GM21619 (cell line): ENCODE data around the gene FAM186B.
"Not testable (repeated sequence)": the region's sequence is repeated elsewhere in the genome, so short reads cannot be mapped to it uniquely, and the experiment has no call there.

Source experiments
- ATAC-seq: cut with Tn5 transposase; IDR thresholded peaks from one replicate; pipeline ENCODE4 v1.9.1; 2021; ENCODE audit not compliant: unreplicated experiment

The FAM186B gene

GRCh38 chr12:49605539-49605938 is at the start of gene FAM186B:
Gene FAM186B (minus strand): TSS chr12:49605639. CDS start chr12:49605477, 162 bp downstream.
- ATAC-seq: not testable (repeated sequence)

DNA sequence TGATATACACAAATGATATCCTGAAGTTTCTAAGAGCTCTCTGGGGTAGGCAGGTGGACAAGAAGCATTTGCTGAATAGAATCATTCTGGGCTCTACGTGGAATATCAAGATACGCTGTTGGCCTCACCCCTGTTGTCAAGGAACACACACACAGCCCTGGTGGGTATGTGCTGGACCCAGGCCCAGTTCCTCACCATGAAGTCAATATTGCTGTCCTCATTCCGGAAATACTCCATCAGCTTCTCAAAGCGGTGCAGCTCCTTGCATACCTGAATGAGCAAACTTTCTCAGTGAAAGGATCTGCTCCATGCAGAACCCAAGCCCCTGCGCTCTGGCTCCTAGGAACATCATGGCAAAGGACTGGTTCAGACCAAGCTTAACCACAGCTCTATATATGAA is 49.3 kb upstream of the FAM186B start:
- ATAC-seq: no peak

DNA sequence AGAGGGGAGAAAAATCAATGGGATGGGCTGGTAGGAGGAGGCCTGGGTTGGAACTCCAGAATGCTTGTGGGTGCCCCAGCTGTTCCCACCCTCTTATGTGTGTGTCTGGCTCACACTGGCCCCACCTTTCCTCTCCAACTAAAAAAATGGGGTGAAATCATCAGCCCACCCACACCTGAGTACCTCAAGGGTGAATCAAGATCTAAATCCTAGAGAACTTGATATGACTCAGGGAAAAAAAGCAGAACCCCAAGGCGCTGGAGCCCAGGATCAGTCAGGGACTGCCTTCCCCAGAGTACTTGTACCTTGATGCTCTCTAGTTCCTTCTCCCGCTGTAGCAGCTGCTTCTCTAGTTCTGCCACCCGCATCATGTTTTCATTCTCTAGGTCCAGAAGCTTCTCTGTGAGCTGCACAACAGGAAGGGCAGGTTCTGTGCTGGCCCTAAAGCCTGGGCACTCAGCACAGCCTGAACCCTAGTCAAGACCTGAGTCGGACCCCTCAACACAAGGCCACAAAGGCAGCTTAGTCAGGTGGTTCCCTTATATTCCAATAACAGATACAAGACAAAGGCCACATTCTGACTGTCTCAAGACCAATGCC is 47.6 kb upstream of the FAM186B start:
- no peak for ATAC-seq

- no peak for ATAC-seq
Measured at GRCh38 chr12:49651855-49652254, 46.4 kb upstream of the FAM186B start.

GRCh38 chr12:49649892-49650291 is 44.5 kb upstream of the FAM186B start:
- ATAC-seq: no peak

GRCh38 chr12:49649445-49649844 is 44.0 kb upstream of the FAM186B start:
- no peak for ATAC-seq

- ATAC-seq: no peak
Measured at GRCh38 chr12:49648712-49649003, 43.2 kb upstream of the FAM186B start.

- ATAC-seq: no peak
Measured at GRCh38 chr12:49647827-49648711, 42.6 kb upstream of the FAM186B start.

DNA sequence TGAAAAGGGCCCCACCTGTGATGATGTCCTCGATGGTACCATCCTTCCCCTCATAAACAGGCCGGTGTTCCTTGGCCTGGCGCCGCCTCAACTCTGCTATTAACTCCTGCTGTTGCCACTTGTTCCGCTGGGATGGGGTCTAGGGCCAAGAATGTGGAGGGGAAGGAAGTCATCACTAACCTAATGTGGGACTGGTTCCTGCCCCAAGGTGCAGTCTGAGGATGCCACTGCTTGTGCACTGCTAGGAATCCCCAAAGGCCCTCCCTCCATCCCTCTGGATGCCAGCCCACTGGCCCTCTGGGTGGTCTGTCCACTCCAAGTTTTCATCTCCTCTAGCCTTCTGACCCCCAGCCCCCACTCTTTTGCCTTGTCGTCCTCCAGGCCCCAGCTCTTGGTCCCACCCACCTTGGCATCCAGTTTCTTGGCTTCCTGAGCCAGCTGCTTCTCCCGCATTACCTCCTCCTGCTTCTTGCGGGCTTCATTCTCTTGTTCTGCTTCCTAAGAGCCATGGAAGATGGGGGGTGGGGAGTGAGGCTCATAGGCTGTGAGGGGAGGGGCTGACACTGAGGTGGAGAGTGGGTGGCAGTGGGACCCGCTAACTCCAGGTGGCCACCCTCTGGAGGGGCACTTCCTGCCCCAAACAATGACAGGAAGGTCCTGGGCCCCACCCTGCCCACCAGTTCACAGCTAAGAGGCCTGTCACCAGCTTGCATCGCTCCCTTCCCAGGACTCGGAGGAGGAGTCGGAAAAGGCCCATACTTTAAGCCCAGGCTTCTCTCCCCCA is 41.6 kb upstream of the FAM186B start:
- no peak for ATAC-seq

DNA sequence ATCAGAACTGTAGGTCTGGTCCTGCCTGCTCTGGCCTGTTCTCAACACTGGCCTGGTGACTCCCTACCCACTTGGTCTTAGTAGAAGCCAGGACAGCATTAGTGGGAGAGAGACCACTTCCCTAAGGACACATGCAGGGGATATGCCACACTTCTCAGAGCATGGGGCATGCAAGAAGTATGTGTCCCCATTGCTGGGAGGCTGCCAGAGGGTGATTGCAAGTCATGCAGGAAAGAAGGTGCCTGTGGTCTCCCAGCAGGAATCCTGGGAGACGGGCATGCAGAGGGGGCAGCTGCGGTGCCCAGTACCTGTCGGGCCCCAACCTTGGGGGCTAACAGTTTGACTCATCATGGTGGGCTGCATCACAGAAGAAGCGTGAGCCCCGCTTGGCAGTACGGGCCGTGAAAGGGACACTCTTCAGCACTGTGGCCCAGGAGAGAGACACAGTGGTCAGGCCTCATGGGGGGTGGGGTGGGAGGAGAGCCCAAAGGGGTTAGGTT is 40.9 kb upstream of the FAM186B start:
- ATAC-seq: no peak

DNA sequence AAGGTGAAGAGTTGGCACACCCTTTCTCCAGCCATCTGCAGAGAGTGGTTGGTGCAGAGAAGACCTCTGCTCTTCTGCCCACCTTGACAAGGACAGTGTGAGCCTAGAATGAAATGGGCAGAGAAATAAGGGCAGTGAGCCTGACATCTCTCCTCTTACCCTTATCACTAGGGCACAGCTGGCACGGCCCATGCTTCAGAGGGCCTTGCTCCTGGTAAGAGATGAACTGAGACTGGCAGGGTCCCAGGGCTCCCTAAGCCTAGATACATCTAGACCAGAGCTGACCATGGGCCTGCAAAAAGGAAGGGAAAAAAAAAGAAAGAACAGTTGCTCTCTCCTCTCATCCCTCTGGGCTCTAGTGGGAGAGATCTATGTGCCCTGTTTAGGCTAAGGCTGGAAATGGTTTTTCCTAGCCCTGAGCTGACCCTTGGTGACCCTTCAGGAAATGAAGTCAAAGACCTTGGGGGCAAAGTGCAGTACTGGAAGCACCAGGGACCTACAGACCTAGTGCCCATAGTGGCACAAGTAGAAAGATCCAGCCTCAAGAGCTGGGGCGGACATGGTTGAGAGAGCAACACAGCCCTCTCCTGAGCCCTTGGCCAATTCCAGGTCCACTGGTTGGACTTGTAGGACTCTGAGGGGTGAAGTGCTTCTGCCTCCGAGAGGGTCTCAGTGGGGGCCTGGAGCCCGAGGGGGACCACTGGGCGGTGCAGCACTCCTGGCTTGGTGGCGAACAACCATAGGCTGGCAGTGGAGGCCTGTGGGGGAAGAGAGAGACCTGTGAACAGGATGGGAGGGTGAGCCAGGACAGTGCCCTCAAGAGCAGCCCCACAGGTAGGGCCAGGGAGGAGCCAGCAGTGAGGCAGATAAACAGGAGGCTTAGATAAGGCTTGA is 40.0 kb upstream of the FAM186B start:
- ATAC-seq: no peak

- ATAC-seq: no peak
Measured at GRCh38 chr12:49644620-49644994, 39.2 kb upstream of the FAM186B start.

DNA sequence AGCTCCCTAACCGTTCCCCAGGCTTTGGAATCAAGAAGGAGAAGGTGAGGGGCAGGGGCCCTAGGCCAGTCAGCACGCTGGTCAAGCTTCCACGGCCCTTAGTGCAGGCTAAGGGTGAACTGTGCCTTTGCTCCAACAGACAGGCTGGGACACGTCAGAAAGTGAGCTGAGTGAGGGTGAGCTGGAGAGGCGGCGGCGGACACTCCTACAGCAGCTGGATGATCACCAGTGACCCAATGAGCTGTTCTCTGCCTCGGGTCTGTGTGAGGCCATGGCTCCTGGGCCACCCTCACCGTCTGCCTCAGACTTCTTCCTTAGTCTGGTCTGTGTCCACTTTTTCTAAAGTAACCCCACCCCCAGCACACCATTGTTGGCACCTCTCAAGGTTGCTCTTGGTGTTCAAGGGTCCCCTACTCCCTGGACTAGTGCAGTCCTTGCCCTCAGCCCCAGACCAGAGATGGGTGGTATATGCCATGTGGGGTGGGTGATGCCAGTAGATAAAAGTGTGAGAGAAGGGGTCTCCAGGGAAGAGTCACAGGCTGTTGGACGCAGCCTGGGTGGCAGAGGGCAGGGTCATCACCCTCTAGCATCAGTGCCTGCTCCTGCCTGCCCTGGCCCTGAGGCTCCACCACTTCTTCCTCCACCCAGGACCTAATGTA is 38.7 kb upstream of the FAM186B start:
- ATAC-seq: no peak

DNA sequence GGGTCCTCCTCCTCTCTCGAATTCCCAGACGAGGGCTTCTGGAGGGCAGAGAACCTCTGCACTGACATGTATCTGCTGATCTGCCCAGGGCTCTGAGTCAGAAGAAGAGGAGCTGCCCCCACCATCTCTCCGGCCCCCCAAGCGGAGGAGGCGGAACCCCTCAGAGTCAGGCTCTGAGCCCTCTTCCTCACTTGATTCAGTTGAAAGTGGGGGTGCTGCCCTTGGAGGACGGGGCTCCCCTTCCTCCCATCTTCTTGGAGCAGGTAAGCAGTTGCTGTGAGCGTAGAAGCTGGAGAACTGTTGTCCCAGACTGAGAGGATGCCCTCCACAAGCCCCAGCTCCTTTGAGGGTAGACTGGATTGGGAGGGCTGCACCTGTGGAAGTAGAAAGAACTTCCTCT is 37.7 kb upstream of the FAM186B start:
- no peak for ATAC-seq

DNA sequence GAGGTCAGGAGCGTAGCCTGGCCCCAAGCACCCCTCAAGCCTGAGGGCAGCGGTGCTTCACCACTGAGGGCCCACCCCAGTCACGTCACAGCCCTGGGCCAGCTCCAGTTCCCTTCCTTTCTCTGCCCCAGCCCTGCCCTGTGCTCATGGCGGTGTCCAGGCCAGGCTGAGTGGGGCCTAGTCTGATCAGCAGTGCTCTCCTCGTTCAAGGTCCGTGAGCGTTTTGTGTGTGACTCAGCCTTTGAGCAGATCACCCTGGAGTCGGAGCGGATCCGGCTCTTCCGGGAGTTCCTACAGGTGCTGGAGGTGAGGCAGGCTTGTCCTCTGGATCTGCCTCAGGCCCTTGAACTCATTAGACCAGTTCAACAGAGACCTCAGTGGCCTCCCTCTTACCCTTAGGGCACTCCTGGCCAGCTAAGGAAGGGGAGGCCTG is 36.9 kb upstream of the FAM186B start:
- no peak for ATAC-seq

DNA sequence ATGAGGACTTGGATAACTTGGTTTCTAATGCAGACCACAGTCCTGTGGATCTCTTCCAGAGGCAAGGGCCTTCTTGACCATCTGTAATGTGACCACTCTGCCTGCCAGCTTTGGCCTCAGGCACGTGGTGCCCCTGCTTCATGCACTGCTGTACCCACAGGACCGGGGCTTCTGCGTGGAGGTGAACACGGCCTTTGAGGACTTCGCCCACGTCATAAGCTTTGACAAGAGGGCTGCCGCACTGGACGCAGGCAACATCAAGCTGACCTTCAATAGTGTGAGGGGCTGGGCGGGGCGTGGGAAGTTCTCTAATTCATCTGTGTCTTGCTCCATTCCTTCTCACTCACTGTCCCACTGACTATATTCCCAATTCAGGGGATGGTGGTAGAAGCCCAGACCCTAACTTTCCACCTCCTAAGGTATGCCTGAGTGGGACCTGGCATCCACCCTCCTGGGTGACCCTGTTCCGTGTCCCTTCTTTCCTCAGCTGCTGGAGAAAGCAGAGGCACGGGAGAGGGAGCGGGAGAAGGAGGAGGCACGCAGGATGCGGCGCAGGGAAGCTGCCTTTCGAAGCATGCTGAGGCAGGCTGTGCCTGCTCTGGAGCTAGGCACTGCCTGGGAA is 36.4 kb upstream of the FAM186B start:
- no peak for ATAC-seq

DNA sequence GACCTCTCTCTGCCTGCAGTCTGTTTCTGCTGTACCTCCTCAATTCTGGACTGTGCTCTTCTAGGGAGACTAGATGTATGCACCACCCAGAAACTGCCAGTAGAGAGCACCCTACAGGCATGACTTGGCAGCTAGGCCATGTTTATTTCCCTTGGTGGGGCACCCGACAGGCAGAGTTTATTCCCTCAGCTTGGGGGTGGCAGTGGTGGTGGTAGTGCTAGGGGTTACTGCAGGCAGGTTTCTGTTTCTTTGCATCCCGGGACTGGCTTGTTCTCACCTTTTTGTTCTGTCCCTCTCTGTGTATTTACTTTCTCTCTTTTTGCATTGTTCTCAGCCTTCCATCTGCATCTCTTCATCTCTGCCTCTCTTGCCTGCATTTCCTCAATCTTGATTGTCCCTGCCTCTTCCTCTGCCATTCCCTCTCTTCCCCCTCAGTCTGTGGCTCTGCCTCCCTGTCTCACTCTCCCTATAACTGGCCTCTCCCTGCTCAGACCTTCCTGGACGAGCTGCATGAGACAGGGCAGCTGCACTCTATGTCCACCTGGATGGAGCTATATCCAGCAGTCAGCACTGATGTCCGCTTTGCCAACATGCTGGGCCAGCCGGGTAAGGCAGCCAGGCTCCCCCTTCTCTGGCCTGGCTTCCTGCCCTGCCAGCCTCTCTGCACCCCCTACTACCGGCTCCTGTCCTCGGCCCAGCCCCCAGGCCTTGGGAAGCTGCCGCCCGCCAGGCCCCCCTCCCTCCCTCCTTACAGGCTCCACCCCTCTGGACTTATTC is 31.7 kb upstream of the FAM186B start:
- ATAC-seq: no peak

- no peak for ATAC-seq
Measured at GRCh38 chr12:49636574-49636973, 31.1 kb upstream of the FAM186B start.

DNA sequence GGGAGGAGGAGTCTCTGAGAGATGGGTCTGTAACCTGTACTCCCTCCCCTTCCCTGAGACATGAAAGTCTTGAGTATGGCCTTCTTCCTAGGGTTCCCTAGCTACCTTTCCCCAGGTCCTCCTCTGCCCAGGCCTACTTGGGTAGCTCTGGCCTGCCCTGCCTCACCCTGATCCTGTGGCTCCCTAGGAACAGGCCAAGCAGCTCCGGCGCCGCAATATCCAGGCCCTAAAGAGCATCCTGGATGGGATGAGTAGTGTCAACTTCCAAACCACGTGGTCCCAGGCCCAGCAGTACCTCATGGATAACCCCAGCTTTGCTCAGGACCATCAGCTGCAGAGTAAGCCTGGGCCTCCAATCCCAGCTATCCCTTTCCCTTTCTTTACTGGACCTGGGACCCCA is 30.2 kb upstream of the FAM186B start:
- no peak for ATAC-seq
